Measurements from ENCODE around the gene OR9G1. TPM values are rescaled to one million over a fixed set of nuclear protein-coding genes. Genes with fewer than 3 reads are reported as not detected.

OR9G1 gene
- total and polyA plus RNA-seq, 9 of the 15 experiments (the other 6 are each of a cell fraction or from before 2014, with no cell fraction given) = not detected

DNA sequence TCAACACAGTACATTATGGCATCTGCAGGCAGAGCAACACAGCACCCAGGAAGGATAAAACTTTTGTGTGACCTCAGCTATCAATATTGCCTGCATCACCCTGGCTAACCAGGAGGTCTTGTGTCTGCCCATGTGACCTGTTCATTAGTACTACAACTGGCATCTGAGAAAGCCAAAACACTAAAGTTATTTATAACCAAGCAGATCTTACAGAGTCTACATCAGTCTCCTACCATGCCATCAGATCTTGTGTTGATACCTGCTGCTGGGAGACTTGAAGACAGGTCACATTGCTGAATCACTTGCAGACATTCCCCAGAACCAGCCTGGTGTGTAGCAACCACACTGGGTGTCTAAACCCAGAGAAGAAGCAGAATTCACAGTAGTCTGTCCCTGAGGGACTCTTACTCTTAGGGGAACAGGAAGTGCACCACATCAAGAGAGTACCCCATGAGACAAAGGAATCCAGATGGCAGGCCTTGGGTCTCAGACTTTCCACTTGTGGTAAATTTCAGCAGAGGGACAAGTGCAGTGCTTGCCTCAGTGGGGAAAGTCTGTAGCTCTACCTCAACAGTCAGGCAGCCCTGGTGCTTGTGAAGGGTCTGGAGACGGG, 7.0 kb downstream of the OR9G1 start:
- intact Hi-C loops (cut with micrococcal nuclease) = no loop called here
- no peak overlapping the region for H3K4me2 ChIP-seq (ENCODE audit: insufficient read depth, low read length)
- H3K4me3 ChIP-seq = no peak overlapping the region
- no peaks in the 10 kb centered on the region for H3K36me3 ChIP-seq (ENCODE audit: control insufficient read depth, insufficient read depth, low read length)
- H3K9me3 ChIP-seq (replicated peaks; ENCODE audit: control insufficient read depth, insufficient read depth, low read depth, low read length) = no peaks in the 10 kb centered on the region; the same call in none of the 2 replicates
- WGBS (ENCODE audit: insufficient coverage, low coverage, missing lambda C conversion rate) = 0% methylated on average over 1 of the region's 1 CpG
- TF ChIP-seq, protein P1, sequence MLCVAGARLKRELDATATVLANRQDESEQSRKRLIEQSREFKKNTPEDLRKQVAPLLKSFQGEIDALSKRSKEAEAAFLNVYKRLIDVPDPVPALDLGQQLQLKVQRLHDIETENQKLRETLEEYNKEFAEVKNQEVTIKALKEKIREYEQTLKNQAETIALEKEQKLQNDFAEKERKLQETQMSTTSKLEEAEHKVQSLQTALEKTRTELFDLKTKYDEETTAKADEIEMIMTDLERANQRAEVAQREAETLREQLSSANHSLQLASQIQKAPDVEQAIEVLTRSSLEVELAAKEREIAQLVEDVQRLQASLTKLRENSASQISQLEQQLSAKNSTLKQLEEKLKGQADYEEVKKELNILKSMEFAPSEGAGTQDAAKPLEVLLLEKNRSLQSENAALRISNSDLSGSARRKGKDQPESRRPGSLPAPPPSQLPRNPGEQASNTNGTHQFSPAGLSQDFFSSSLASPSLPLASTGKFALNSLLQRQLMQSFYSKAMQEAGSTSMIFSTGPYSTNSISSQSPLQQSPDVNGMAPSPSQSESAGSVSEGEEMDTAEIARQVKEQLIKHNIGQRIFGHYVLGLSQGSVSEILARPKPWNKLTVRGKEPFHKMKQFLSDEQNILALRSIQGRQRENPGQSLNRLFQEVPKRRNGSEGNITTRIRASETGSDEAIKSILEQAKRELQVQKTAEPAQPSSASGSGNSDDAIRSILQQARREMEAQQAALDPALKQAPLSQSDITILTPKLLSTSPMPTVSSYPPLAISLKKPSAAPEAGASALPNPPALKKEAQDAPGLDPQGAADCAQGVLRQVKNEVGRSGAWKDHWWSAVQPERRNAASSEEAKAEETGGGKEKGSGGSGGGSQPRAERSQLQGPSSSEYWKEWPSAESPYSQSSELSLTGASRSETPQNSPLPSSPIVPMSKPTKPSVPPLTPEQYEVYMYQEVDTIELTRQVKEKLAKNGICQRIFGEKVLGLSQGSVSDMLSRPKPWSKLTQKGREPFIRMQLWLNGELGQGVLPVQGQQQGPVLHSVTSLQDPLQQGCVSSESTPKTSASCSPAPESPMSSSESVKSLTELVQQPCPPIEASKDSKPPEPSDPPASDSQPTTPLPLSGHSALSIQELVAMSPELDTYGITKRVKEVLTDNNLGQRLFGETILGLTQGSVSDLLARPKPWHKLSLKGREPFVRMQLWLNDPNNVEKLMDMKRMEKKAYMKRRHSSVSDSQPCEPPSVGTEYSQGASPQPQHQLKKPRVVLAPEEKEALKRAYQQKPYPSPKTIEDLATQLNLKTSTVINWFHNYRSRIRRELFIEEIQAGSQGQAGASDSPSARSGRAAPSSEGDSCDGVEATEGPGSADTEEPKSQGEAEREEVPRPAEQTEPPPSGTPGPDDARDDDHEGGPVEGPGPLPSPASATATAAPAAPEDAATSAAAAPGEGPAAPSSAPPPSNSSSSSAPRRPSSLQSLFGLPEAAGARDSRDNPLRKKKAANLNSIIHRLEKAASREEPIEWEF (CRISPR knock-in tag; IDR thresholded peaks at IDR 0.05) = no peak
- no peaks in the 10 kb centered on the region for H4K20me1 ChIP-seq (replicated peaks; ENCODE audit: control insufficient read depth, insufficient read depth, low read length)
- FAIRE-seq (no peak), DNase-seq (ENCODE audit: extremely low read depth in 1 of 4, low spot score in 3 of 4) (no peak), ATAC-seq (no peak)
- CTCF ChIA-PET (ENCODE audit: low intra/inter-chr PET ratio) = no interaction called here
- POLR2A ChIA-PET = no interaction called here
- no peaks in the 10 kb centered on the region for H3K9me1 ChIP-seq (ENCODE audit: control insufficient read depth, insufficient read depth, low read length)
- no peaks in the 10 kb centered on the region for H3K4me1 ChIP-seq (replicated peaks in 1 of 2; ENCODE audit: control insufficient read depth in 2 of 2, insufficient read depth in 2 of 2, low read length in 2 of 2)
- H2AFZ ChIP-seq (ENCODE audit: low read depth, low read length) = no peak overlapping the region
- H3K79me2 ChIP-seq (ENCODE audit: control insufficient read depth, insufficient read depth, low read length) = no peaks in the 10 kb centered on the region
- H3K27me3 ChIP-seq (ENCODE audit: control insufficient read depth in 2 of 2, insufficient read depth in 2 of 2, low read length in 2 of 2) = no peaks in the 10 kb centered on the region
- H3K27ac ChIP-seq (ENCODE audit: extremely low read depth, low read depth, low read length) = no peak overlapping the region
- in situ Hi-C loops (cut with MboI) = no loop called here
- BruUV-seq (replicated peaks) = no TSS peak
- H3K9ac ChIP-seq (ENCODE audit: insufficient read depth in 1 of 2, low read depth in 2 of 2, low read length in 2 of 2) = no peak overlapping the region

Data from K562 (cell line).